T-helper 1 cell treated with Interleukin-12 subunit alpha and Interleukin-12 subunit beta and Interleukin-4 antibody, amounts not matched to agents 30 μg/mL and 1 μg/mL, for 36 hours (primary cell): ENCODE measurements around the gene NEURL2.

ENCODE experiments used
- H3K27ac Mint-ChIP-seq: one replicate; pipeline ENCODE4 v1.8.0; 2021; ENCODE audit warnings: mild to moderate bottlenecking, mixed read lengths
- H3K27me3 Mint-ChIP-seq: one replicate; pipeline ENCODE4 v1.8.0; 2021; ENCODE audit warnings: low read depth, mixed read lengths
- H3K36me3 Mint-ChIP-seq: one replicate; pipeline ENCODE4 v1.8.0; 2021; ENCODE audit warnings: low read depth, mixed read lengths
- H3K4me1 Mint-ChIP-seq: one replicate; pipeline ENCODE4 v1.8.0; 2021; ENCODE audit warnings: low read depth, mixed read lengths
- H3K4me3 Mint-ChIP-seq: one replicate; pipeline ENCODE4 v1.8.0; 2021; ENCODE audit warnings: mild to moderate bottlenecking, moderate library complexity, mixed read lengths
- H3K9me3 Mint-ChIP-seq: one replicate; pipeline ENCODE4 v1.8.0; 2021; ENCODE audit warnings: mixed read lengths

The NEURL2 gene

DNA sequence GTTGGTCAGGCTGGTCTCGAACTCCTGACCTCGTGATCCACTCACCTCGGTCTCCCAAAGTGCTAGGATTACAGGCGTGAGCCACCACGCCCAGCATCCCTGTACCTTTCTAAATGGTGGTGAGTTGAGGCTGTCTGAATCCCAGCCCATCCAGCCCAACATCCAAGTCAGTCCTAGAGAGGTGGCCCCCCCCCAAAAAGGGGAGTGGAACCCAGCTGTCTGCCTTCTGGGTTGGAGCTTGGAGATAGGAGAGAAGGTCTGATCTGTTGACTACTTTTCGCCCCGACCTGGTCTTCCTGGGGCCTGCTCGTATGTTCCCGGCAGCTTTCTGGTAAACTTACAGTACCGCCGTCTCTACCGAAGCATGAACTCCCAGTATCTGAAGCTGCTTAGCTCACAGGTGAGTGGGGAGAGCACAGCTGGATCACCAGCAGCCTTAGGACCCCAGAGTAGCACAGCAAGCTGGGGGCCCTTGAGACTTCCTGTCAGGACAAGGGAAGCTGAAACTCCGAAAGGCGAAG, 5.7 kb upstream of the NEURL2 start:
- Mint-ChIP-seq H3K27me3 (no peaks in the 10 kb centered on the region), H3K27ac (no peak overlapping the region), H3K4me3 (no peak overlapping the region), H3K4me1 (peaks cover 12% of the 10 kb centered on the region), H3K9me3 (no peaks in the 10 kb centered on the region), H3K36me3 (peaks cover 7% of the 10 kb centered on the region)

DNA sequence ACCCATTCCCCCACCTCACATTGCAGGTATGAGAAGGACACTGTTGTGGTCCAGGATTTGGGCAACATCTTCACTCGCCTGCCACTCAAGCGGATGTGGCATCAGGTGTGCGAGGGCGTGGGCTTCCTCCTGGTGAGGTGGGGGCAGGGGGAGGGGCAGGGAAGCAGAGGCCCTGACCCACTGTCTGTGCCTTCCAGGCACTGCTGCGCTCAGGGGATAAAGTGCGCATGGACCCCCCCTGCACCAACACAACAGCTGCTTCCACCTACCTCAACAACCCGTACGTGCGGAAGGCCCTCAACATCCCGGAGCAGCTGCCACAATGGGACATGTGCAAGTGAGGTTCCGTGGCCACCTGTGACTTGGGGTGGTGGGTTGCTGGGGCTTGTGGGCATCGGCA, 3.8 kb upstream of the NEURL2 start:
- Mint-ChIP-seq H3K4me3 (no peak overlapping the region), H3K27me3 (peaks cover 4% of the 10 kb centered on the region), H3K27ac (no peak overlapping the region), H3K4me1 (peaks cover 17% of the 10 kb centered on the region), H3K36me3 (peaks cover 7% of the 10 kb centered on the region), H3K9me3 (no peaks in the 10 kb centered on the region)

GRCh38 chr20:45893831-45894230, 2.8 kb upstream of the NEURL2 start:
- H3K4me1 Mint-ChIP-seq, result peaks cover 18% of the 10 kb centered on the region
- H3K27me3 Mint-ChIP-seq, result peaks cover 4% of the 10 kb centered on the region
- no peak overlapping the region for H3K27ac Mint-ChIP-seq
- no peaks in the 10 kb centered on the region for H3K9me3 Mint-ChIP-seq
- H3K4me3 Mint-ChIP-seq, result no peak overlapping the region
- peaks cover 4% of the 10 kb centered on the region for H3K36me3 Mint-ChIP-seq

DNA sequence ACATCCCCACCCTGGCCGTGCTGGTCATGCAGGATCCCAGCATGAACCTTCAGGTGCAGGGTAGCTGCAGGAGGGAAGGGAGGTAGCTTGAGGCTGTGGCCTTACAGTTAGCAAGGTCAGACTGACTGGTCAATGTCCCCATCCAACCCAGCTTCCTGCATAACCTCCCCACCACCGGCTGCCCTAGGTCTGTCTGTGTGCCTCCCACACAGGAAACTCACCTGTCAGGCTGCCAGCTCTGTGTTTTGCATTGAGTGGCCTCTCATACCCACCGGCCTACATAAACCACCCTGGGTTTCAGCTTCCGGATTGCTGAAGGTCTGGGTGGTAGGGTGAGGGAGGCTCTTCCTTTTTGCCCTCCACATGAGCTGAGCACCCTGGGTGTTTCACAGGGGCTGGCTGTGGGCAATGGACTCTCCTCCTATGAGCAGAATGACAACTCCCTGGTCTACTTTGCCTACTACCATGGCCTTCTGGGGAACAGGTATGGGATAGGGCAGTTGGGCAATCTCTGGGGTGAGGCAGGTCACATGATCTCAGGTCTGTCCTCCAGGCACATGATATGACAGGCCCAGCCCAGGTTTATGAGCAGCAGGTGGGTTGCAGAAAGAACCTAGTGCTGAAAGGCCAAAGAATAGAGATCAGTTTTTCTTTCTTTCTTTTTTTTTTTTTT, 2.0 kb upstream of the NEURL2 start:
- H3K9me3 Mint-ChIP-seq, result no peaks in the 10 kb centered on the region
- H3K27ac Mint-ChIP-seq, result no peak overlapping the region
- H3K36me3 Mint-ChIP-seq, result peaks cover 4% of the 10 kb centered on the region
- peaks cover 18% of the 10 kb centered on the region for H3K4me1 Mint-ChIP-seq
- H3K27me3 Mint-ChIP-seq, result peaks cover 4% of the 10 kb centered on the region
- H3K4me3 Mint-ChIP-seq, result peak overlapping the region; percentile 90

DNA sequence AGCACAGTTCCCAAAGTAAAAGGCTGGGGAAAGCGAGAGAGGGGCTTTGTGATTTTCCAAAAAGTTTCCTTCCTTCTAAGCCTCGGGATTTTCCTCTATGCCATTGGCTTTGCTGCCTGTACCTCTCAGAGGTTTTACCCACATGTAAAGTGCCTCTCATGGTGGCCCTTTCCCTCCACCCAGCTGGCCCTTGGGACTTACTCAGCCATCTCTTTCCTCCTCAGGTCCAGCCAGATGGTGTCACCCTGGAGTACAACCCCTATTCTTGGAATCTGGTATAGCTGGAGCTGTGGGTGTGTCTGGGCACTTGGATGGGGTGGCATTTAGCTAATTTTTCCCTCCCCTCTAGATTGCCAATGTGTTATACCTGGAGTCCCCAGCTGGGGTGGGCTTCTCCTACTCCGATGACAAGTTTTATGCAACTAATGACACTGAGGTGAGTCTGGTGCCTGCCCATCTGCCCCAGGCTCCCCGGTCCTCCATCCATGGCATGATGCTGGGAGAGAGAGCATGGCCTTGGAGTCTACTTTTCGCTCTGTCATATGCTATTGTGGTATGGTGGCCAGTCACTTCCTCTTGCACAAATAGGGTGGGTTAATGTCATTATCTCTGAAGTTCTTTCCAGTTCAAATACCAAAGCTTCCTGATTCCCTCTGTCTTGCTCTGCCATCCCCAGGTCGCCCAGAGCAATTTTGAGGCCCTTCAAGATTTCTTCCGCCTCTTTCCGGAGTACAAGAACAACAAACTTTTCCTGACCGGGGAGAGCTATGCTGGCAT, 1.2 kb upstream of the NEURL2 start:
- Mint-ChIP-seq H3K4me1 (peaks cover 18% of the 10 kb centered on the region), H3K27ac (no peak overlapping the region), H3K4me3 (peak overlapping the region; percentile 90), H3K27me3 (peaks cover 4% of the 10 kb centered on the region), H3K9me3 (no peaks in the 10 kb centered on the region), H3K36me3 (peaks cover 4% of the 10 kb centered on the region)

DNA sequence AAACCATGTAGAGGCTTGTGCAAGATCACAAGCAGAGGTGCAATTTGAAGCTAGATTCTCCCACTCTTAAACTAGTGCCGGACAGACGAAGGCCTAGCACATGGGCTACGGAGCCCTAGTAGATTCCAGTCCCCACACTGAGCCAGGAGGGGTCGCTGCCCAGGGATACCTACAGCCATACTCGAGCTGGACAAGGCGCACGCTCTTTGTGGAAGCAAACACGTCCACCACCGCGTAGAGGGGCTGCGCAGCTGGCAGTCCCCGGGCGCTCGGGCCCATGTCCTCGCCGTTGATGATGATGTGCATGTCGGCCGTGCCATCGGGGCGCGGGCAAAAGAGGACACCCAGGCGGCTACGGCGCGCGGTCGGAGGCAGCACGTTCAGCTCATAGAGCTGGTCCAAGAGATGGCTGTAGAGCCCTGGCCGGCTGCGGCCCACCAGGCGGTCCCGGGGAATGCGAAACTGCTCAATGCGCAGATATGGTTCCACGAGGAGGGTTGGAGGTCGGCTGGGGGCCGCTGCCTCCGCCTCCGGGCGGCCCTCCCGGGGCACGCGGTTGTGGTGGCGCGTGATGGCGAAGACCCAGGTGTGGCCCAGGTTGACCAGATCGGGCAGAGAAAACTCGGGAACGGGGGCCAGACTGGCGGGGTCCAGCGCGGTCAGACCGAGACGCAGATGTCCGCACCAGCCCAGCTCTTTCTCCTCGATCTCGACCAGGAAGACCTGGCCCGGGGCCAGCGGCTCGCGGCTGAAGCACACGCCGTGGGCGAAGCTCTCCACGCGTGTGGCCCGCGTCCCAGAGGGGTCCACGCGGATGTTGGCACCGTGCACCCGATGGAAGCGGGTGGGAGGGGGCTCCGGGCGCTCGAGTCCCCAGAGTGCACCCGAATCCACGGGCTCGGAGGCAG, 677 bp downstream of the NEURL2 start:
- H3K27me3 Mint-ChIP-seq, result peaks cover 4% of the 10 kb centered on the region
- H3K4me3 Mint-ChIP-seq, result peak overlapping the region; percentile 90
- H3K4me1 Mint-ChIP-seq, result peaks cover 19% of the 10 kb centered on the region
- peaks cover 4% of the 10 kb centered on the region for H3K36me3 Mint-ChIP-seq
- no peak overlapping the region for H3K27ac Mint-ChIP-seq
- H3K9me3 Mint-ChIP-seq, result no peaks in the 10 kb centered on the region

- no peaks in the 10 kb centered on the region for H3K9me3 Mint-ChIP-seq
- peaks cover 5% of the 10 kb centered on the region for H3K36me3 Mint-ChIP-seq
- H3K4me3 Mint-ChIP-seq, result no peak overlapping the region
- peaks cover 4% of the 10 kb centered on the region for H3K27me3 Mint-ChIP-seq
- H3K27ac Mint-ChIP-seq, result no peak overlapping the region
- H3K4me1 Mint-ChIP-seq, result peaks cover 23% of the 10 kb centered on the region
These were observed 2.3 kb downstream of the NEURL2 start for GRCh38 chr20:45888681-45889080.

DNA sequence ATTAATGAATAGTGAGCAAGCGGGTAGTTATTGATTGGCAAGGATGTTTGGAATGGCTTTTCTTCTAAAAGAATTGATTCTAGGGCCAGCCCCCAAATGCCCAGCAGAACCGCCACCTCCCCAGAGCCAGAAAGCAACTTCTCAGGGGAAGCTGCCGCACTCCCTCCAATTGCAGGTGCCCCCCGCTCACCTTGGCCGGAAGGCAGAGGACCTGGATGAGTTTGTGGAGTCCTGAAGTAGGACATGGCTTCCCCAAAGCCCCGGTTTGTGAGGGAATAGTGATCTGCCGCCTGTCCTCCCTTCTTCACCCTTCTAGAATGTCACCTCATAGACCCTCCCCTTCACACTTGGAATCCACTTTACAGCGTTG, 3.7 kb downstream of the NEURL2 start, which contains the start of gene SPATA25:
SPATA25 (minus strand) TSS at position 277 of the 370 bp plus-strand sequence; CDS start at position 245, 32 bp downstream.
- Mint-ChIP-seq H3K36me3 (peaks cover 16% of the 10 kb centered on the region), H3K27me3 (peaks cover 8% of the 10 kb centered on the region), H3K27ac (no peak within 1 kb of the TSS), H3K4me3 (no peak within 1 kb of the TSS), H3K4me1 (peaks cover 25% of the 10 kb centered on the region), H3K9me3 (no peaks in the 10 kb centered on the region)

DNA sequence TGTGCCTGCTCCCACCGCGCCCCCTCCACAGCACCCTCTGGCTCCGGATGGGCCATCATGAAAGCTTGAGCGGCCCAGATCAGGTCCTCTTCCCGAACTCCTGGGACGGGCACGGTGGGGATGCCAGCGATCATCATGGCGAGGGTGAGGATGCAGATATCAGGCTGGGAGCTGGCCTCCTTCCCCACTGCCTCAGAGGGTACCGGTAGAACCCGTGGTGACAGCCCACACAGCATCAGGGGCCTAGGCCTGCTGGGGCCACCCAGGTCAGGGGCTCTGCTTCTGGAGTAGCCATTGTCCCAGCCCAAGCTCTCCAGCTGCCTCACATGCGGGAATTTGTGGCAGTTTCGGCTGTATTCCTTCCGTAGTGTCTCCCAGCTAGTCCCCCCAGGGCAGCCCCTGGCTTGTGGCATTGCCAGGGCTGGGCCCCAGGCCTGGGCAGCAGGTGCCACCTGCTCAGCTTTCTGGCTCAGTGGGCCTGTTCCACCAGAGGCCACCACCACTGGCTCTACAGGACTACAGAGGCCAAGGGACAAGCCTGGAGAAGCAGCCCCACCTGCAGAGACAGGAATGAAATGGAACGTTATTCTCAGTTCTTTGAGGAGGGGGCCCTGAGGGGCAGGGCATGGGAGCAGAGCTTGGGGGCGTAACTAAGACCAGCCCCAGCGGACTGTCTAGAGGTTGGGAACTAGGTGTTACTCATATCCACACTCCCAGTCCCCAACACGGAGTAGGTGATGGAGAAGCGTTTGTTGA, 4.2 kb downstream of the NEURL2 start:
- no peak overlapping the region for H3K4me3 Mint-ChIP-seq
- peaks cover 24% of the 10 kb centered on the region for H3K4me1 Mint-ChIP-seq
- H3K9me3 Mint-ChIP-seq, result no peaks in the 10 kb centered on the region
- H3K27me3 Mint-ChIP-seq, result peaks cover 9% of the 10 kb centered on the region
- peaks cover 16% of the 10 kb centered on the region for H3K36me3 Mint-ChIP-seq
- H3K27ac Mint-ChIP-seq, result no peak overlapping the region

GRCh38 chr20:45883100-45883469, 7.9 kb downstream of the NEURL2 start:
- Mint-ChIP-seq H3K27me3 (peaks cover 9% of the 10 kb centered on the region), H3K4me3 (no peak overlapping the region), H3K27ac (no peak overlapping the region), H3K9me3 (no peaks in the 10 kb centered on the region), H3K4me1 (peaks cover 27% of the 10 kb centered on the region), H3K36me3 (peaks cover 22% of the 10 kb centered on the region)

DNA sequence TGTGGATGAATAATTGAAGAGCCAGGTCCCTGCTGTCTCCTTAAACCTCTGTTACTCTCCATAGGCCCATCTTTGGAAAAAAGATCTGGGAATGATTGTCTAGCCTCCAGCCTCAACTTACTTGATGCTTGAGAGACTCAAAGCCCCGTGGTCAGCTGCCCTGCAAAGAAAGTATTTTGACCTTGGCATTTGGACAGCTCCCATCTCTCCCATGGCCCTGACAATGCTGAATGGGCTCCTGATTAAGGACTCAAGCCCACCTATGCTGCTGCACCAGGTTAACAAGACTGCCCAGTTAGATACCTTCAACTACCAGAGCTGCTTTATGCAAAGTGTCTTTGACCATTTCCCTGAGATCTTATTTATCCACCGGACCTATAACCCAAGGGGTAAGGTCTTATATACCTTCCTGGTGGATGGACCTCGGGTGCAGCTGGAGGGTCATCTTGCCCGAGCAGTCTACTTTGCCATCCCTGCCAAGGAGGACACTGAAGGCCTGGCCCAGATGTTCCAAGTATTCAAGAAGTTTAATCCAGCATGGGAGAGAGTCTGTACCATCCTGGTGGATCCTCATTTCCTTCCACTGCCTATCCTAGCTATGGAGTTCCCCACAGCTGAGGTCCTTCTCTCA, 8.4 kb downstream of the NEURL2 start:
- Mint-ChIP-seq H3K27me3 (peaks cover 9% of the 10 kb centered on the region), H3K36me3 (peaks cover 22% of the 10 kb centered on the region), H3K9me3 (no peaks in the 10 kb centered on the region), H3K4me1 (peaks cover 27% of the 10 kb centered on the region), H3K27ac (no peak overlapping the region), H3K4me3 (peak overlapping the region; percentile 45)

DNA sequence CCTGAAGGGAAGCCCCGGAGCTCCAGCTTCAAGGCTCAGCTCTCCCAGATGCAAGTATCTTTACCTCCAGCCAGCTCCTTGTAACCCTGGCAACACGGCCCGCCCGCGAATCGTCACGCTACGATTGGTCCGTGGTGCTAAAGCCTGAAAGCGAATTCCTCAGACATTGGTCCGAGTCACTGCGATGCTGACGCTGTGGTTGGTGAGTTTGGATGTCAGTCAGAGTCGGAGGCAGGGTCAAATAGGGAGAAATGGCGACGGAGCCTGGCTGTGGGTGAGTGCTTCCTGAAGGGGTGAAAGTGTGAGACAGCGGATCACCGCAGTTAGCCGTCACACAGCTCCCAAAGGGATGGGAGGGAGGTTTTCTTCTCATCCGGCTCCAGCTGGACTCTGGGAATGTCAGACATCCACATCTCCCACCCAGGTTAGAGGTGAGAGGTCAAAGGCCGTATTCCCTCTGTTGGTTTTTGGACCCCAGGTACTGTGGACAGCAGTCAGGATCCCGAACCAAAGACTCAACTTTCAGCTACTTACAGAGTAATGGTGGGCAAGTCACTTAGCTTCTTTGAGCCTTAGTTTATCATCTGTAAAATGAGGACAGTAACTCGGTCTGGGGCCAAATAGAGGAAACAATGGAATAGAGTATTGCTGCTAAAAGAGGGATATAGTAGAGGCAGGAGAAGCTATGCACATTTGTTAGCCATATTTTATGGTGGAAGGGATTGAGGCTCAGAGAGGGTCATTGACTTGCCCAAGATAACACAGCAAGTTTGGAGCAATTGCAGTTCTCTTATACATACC, 9.8 kb downstream of the NEURL2 start, which contains the start of gene ZSWIM1:
ZSWIM1 (plus strand) TSS at position 240 of the 801 bp plus-strand sequence. CDS start 1,366 bp downstream, outside the sequence.
- peak within 1 kb of the TSS; percentile 91 for H3K4me3 Mint-ChIP-seq
- peaks cover 26% of the 10 kb centered on the region for H3K36me3 Mint-ChIP-seq
- H3K27ac Mint-ChIP-seq, result peak within 1 kb of the TSS; percentile 85
- peaks cover 9% of the 10 kb centered on the region for H3K27me3 Mint-ChIP-seq
- no peaks in the 10 kb centered on the region for H3K9me3 Mint-ChIP-seq
- H3K4me1 Mint-ChIP-seq, result peaks cover 27% of the 10 kb centered on the region
